GM18517 (cell line): Measurements from ENCODE around the gene RNF112.
"Not testable (repeated sequence)": the region's sequence is repeated elsewhere in the genome, so short reads cannot be mapped to it uniquely, and the experiment has no call there.

ENCODE experiments used
- ATAC-seq: cut with Tn5 transposase; IDR thresholded peaks from one replicate; pipeline ENCODE4 v1.9.1; 2021; ENCODE audit warnings: mild to moderate bottlenecking, moderate library complexity; ENCODE audit not compliant: unreplicated experiment

Gene RNF112

DNA sequence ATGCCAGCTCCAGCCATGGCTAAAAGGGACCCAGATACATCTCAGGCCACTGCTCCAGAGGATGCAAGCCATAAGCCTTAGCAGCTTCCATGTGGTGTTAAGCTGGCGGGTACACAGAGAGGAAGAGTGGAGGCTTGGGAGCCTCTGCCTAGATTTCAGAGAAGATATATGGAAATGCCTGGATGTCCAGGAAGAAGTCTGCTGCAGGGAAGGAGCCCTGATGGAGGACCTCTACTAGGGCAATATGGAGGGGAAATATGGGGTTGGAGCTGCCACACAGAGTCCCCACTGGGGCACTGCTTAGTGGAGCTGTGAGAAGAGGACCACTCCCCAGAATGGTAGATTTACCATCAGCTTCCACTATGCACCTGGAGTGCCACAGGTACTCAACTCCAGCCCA is 32.1 kb downstream of the RNF112 start:
- no peak for ATAC-seq

DNA sequence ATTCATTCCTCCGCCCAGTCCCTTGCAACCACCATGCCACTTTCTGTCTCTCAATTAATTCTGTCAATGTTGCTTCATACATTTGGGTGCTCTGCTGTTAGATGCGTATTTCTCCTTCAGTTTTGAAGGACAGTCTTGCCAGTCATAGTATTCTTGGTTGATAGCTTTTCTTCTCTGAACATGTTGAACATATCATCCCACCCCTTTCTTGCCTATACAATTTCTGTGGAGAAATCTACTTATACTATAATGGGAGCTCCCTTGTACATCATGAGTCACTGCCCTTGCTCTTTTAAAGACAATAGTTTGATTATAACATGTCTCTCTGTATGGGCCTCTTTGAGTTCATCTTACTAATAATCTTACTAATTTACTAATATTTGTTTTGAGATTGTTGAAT is 34.1 kb downstream of the RNF112 start:
- ATAC-seq, result no peak

DNA sequence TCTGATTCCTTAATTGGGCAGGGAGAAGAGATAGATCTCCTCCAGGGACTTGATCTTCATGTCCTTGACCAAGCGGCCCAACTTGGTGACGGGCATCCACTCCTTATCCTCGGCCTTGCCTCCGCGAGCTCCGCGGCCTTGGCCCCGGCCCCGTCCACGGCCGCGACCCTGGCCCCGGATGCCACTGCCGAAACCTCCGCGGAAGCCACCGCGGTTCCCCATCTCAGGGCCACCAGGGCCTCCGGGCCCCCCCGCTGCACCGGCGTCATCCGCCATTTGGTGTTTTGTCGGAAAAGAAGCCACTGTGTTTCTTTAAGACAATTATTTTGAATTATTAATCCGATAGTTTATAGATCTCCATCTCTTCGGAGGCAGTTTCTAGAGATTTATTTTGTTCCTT is 35.5 kb downstream of the RNF112 start:
- not testable (repeated sequence) for ATAC-seq

DNA sequence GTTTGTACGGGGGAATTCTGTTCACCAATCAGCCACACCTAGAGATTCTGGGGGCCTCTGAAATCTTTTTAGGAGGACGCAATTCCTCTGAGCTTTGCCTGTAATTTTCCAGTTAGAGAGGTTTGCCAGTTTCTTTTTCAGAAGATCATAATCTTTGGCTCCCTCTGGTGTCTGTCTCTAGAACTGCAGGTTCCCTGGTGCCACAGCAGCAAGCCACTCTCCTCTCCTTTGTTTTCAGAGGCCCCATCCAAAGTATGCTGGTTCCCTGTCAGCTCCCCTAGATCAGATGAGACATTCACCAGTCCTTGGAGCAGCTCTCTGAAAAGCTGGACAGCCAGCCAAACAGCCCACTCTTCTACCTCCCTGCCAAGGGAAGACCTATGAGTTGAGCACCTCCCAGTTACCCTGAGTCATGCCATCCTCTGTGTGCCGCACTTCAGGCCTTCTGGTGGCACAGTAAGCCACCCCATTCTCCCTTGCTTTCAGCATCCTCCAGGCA is 36.1 kb downstream of the RNF112 start:
- ATAC-seq, result no peak

DNA sequence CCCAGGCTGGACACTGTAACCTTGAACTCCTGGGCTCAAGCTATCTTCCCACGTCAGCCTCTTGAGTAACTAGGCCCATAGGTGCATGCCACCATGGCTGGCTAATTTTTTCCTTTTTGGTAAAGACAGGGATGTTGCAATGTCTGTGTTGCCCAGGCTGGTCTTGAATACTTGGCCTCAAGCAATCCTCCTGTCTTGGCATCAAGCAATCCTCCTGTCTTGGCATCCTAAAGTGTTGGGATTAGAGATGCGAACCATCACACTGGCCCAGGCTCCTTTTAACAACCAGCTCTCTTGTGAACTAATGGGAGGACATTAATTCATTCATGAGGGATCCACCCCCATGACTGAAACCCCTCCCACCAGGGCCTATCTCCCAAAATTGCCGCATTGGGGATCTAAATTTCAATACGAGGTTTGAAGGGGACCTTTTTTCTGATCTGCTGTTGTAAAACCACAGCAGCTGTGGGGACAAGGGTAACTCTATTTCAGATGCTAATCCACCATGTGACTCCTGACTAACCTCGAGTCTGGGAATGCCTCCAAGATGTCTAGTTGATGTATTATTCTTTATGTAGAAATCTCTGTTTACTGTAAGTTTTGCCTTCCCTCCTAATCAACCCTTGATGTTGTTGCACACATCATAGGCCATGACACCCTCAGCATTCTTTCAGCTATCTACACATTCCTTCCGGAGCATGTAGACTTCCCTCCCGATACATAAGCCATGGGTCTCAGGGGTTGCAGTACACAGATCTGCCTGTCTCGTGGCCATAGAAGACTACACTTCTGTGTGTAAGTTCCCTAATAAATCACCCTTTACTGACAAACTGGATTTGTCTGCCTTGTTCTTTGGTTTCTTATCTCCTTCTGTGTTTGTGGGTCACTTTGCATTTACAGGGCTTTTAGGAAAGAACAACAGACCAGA is 37.6 kb downstream of the RNF112 start:
- ATAC-seq, result no peak

DNA sequence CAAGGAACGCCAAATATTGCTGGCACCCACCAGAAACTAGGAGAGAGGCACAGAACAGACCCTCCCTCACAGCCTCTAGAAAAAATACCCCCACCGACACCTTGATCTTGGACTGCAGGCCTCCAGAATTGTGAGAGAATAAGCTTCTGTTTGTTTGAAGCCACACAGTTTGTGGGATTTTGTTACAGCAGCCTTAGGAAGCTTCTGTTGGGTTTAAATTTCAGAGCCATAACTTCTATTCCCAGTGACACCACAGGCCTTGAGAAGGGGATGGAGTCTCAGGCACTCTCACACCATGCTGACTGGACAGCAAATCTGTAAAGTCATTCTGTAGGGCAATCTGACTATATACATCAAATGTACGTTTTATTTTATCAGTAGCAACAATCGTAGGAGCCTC is 38.6 kb downstream of the RNF112 start:
- ATAC-seq, result no peak

DNA sequence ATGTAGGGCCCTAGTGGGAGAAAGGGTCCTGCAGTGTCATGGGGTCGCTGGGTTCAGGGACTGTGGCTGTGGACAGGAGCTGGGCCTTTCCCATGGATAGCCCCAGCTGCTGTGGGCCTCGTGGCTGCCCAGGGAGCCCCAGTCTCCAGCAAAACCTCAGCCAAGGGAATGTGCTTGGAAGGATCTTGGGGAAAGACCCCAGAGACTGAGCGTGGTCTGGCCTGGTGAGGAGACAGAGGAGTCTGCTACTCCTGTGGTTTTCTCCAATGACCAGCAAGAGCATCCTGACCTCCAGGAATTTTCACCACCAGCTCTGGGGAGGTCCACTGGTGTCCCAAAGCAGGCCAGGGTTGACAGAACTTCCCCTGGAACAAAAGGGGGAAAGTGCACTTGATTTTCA is 42.3 kb downstream of the RNF112 start:
- ATAC-seq, result no peak

DNA sequence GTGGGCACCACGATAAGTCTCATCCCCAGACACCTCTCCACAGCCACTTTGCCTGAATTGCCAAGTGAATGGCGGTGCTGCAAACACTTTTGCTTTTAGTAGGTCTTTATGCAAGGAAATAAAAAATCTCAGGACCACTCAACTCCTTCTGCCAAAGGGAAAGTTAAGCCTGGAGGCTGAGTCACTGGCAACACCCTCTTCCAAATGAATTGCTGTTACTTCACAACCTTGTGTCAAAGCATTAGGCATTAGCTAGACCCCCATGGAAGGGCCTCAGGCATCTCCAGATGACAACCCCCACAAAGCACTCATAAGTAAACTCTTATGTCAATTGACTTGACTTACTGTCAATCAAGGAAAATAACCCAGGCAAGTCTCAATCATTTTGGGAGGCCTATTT is 43.0 kb downstream of the RNF112 start:
- ATAC-seq, result no peak

DNA sequence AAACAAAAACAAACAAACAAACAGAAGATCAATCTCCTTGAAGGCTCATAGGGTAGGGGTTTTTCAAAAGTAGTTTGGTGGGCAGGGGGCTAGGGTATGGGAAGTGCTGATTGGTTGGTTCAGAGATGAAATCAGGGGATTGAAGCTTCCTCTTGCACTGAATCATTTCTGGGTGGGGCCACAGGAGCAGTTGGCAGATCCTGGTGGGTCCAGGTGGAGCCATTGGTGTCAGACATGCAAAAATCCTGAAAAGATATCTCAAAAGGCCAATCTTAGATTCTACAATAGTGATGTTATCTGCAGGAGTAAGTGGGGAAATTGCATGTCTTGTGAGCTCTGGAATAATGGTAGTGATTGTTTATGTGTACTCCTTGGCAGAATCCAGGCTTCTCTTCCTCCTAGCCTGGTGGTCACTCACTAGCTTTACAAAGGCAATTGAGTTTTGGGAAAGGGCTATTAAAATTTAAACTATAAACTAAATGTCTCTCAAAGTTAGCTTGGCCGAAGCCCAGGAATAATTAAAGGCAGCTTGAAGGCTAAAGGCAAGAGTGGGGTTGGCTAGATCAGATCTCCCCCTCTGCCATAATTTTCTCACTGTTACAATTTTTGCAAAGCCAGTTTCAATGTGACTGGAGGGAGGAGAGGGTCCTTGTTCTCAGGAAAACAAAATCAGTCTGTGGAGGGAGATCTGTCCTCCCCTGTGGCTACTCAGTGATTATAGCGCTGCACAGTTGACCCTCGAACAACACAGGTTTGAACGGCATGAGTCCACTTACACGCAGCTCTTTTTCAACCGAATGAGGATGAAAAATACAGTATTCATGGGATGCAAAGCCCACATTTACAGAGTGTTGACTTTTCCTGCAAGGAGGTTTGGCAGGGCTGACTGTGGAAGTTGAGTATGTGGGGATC is 45.2 kb downstream of the RNF112 start:
- ATAC-seq, result no peak

DNA sequence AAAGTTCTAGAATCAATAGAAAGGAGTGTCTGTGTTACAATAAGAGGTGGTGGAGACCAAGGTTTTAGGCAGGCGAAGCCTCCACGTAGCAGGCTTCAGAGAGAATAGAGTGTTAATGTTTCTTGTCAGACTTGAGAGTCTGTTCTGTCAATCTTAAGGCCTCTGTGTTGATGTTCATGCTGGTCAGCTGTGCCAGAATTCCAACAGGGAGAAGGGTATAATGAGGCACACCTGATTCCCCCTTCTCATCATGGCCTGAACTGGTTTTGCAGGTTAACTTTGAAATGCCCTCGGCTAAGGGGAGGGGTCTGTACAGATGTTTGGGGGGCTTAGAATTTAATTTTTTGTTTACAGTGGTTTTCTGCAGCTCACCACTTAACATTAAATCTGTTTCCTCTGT is 46.0 kb downstream of the RNF112 start:
- no peak for ATAC-seq

DNA sequence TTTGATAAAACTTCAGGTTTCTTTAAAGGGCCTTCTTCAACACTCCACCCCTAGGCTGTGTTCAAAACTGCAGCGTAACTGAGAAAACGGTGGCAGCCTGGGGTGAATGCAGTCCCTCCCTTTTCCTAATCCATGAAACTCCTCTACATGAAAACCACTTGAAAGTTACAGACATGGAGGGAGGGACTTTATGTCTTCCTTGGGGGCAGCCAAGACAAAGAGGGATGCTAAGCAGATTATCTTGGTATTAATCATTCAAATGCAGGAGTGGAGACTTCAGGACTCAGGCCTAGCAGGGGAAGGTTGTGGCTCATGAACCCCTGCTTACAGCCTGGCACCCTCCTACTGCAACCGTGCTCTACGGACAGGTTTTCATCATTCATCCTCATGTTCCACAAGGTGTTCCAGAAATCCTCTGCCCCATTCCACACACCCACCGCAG is 46.8 kb downstream of the RNF112 start:
- ATAC-seq, result no peak

DNA sequence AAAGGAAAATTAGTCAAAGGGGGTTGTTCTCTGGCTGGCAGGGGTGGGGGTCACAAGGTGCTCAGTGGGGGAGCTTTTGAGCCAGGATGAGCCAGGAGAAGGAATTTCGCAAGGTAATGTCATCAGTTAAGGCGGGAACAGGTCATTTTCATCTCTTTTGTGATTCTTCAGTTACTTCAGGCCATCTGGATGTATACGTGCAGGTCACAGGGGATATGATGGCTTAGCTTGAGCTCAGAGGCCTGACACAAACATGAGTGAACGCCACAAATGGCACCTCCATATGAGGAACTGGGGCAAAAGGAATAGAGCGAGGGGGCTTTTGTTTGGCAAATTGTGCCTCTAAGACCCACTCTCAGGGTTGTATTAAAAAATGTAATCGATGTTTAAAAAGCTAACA is 47.4 kb downstream of the RNF112 start:
- ATAC-seq, result not testable (repeated sequence)

DNA sequence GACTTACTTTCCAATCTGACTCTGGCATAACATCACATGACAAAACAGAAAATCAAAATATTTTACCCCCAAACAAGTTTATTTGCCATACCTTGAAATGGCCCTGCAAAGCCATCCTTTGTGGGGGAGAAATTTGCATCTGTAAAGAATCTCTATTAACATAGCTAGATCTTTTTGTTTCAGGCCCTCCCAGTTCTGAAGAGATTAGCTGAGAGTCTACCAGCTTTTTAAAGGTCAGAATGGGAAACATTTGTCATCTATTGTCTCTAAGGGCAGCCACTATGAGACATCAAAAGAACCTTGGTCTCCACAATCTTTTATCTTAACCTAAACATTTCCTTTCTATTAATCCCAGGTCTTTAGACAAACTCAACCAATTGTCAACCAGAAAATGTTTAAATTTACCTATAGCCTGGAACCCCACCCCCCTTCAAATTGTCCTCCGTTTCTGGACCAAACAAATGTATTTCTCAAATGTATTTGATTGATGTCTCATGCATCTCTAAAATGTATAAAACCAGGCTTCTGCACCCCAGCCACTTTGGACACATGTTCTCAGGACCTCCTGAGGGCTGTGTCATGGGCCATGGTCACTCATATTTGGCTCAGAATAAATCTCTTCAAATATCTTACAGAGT is 48.1 kb downstream of the RNF112 start:
- ATAC-seq, result not testable (repeated sequence)

DNA sequence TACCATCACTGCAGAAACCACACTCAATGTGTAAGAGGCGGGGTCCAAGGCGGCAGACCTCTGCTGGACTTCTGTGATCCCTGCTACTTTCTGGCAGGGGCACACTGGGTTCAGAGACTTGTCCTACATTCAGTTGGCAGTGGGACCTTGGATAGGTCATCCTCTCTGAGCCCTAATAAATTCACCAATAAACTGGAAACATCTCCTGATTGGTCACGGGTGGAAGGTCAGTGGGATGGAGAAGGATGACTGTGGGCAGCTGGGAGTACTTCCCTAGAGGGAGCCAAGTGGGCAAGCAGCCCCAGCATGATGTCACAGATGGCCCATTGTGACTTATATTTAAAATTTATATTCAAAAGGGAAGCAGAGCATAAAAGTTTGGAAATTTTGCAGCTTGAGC is 49.7 kb downstream of the RNF112 start:
- no peak for ATAC-seq

DNA sequence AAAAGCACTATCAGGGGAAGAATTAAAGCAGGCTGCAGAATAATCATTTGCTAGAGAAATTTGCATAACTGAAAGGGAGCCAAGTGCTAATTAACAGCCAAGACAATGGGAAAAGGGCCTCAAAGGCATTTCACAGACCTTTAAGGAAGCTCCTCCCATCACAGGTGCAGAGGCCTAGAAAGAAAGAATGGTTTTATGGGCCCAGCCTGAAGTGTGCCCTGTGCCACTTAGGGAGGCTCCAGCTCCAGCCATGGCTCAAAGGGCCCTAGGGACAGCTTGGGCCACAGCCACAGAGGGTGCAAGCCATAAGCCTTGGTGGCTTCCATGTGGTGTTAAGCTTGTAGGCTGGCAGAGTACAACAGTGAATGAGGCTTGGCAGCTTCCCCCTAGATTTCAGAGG is 50.1 kb downstream of the RNF112 start:
- no peak for ATAC-seq

DNA sequence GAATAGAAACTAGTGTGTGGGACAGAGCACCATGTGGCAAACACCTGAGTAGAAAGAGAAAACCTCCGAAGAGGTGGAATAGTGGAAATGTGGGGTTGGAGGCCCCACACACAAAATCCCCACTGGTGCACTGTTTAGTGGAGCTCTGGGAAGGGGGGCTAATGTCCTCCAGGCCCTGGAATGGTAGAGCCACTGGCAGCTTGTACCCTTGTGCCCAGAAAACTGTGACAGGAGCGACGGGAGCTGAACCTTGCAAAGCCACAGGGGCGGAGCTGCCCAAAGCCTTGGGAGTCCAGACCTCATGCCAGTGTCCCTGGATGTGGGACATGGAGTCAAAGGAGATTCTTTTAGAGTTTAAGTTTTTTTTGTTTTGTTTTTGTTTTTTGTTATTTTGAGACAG is 50.6 kb downstream of the RNF112 start:
- no peak for ATAC-seq

DNA sequence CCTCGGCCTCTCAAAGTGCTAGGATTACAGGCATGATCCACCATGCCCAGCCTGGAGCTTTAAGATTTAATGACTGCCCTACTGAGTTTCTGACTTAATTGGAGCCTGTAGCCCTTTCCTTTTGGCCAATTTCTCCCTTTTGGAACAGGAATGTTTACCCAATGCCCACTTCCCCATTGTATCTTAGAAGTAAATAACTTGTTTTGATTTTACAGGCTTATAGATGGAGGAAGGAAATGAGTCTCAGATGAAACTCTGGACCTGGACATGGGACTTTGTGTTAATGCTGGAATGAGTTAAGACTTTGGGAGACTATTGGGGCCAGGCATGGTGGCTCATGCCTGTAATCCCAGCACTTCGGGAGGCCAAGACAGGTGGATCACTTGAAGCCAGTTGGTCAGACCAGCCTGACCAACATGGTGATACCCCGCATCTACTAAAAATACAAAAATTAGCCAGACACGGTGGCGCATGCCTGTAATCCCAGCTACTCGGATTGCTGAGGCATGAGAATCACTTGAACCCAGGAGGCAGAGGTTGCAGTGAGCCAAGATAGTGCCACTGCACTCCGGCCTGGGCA is 51.5 kb downstream of the RNF112 start:
- not testable (repeated sequence) for ATAC-seq

DNA sequence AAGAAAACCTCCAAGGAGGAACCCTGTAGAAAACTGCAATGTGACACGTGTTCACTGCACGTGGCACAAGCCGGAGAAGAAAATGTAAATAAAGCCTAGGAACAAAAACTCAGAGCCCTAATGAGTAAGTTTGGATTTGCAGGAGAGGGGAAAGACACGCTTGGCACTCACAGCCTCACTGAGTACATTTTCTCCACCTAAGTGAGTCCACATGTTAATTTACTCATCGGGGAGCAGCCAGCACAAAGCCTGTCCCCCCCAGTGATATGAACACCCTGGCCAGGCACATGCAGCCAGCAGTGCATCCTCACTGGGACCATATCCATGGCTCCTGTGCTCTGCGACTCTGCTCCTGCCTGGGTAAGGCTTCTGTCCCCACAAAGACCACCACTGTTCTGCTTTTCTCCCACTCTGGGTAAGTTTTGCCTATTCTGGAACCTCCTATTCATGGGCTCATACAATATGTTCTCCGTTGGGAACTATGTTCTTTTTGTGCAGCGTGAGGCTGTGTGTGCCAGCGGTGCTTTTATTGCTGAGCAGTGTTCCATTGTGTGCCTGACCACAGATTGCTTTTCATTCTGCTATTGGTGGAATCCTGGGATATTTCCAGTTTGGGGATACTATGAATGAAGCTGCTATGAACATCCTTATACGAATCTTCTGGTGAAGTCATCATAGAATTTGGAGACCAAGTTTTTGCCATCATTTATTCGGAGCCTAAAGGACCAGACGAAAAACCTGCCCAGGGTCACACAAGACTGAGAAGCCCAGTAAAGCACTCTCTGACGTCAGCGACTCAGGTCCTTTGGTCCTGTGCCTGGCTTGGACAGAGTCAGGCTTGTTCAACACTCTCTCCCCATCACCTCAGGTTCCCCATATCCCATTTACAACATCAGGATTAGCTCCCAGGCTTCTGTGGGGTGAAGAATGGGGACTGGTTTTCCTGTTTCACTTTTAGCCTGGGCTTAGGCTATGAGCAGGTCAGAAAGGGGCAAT is 53.3 kb downstream of the RNF112 start:
- no peak for ATAC-seq
